COLO668 (cell line): ENCODE data around the gene FRMD6.
"Not testable (repeated sequence)": the region's sequence is repeated elsewhere in the genome, so short reads cannot be mapped to it uniquely, and the experiment has no call there.

ENCODE experiments used
- DNase-seq: peaks from one replicate; lab custom pipeline; 2025; ENCODE audit not compliant: unreplicated experiment; lab: John Stamatoyannopoulos, UW

The FRMD6 gene

GRCh38 chr14:51628238-51628637 is 23.5 kb upstream of the FRMD6 start:
- no peak for DNase-seq

- DNase-seq: no peak
Measured at GRCh38 chr14:51630987-51631386, 20.7 kb upstream of the FRMD6 start.

- not testable (repeated sequence) for DNase-seq
Measured at GRCh38 chr14:51633298-51633697, 18.4 kb upstream of the FRMD6 start.

GRCh38 chr14:51636109-51636508 is 15.6 kb upstream of the FRMD6 start:
- DNase-seq: no peak

- no peak for DNase-seq
Measured at GRCh38 chr14:51638071-51638944, 13.4 kb upstream of the FRMD6 start.

- no peak for DNase-seq
Measured at GRCh38 chr14:51639668-51640316, 11.9 kb upstream of the FRMD6 start.

DNA sequence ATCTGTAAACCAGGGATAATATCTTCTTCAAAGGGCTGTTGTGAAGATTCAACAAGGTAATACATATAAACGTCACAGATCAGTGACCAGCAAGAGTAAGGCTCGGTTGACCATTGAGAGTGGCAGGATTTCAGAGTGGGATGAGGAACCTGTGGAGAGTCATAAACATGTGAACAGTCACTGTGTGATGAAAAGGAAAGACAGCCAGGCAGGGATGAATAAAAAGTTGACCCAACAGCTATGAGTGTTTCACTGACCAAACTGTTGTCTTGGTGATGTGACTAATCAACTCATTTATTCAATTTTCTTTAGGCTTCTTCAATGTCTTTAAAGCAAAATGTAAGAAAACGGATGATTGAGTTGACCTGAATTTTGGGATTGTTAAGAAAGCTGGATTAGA is 8.6 kb upstream of the FRMD6 start:
- DNase-seq: no peak

DNA sequence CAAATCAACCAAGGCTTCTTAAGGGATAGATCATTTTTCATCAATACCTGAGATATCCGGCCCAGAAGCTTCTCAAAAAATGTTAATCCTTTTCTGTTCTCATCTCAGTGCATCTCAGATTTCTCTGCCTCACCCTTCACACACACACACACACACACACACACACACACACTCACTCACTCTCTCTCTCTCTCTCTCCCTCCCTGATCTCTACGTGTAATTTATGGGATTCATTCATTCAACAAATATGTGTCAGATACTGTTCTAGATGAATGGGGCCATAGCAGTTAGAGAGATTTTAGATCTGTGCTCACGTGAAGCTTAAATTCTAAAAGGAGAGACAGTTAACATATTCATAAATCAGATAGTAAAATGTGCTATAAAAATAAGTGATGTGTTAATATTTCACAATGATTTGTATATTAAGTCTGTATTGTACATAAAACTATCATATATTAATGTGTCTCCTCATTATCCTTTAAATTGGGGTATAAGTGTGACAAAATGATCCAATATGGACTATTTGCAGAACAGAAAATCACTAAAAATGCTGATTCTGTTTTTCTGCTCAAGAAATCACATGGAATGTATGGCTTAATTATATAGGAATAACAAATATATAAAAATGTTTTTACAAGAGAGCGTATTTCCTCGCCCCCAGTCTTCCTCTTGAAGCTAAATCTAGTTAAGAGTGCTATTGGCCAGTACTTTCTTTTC is 7.3 kb upstream of the FRMD6 start:
- DNase-seq: no peak

GRCh38 chr14:51648296-51648695 is 3.4 kb upstream of the FRMD6 start:
- no peak for DNase-seq

DNA sequence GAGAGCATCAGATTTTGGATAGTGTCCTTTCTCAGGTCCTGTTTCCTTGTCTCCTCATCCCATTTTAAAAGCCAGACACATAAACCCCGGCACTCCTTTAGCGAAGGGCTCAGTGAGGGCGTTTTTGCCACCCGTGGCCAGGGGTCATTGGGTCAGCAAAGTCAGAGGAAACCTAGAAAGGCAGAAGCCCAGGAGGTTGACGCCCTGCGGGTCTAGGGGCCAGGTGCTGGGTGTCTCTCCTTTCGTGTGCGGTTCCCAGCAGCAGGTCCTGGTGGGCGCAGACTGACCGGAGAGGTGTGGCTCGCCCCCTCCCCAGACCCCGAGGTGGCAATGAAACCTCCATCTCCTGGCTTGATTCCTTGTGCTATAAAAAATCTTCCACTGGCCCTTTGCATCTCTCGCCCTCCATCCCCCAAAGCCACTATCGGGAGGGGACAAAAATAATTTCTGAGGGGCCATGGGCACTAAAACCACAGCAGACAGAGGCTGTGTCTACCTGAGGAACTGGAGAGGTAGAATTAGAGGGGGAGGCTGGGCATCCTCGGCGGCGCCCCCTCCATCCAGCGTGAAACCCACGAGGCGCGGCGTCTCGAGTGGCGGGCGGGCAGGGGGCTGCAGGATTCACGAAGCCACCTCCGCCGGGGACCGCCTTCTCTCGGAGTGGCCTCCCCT is 858 bp upstream of the FRMD6 start:
- DNase-seq: no peak

DNA sequence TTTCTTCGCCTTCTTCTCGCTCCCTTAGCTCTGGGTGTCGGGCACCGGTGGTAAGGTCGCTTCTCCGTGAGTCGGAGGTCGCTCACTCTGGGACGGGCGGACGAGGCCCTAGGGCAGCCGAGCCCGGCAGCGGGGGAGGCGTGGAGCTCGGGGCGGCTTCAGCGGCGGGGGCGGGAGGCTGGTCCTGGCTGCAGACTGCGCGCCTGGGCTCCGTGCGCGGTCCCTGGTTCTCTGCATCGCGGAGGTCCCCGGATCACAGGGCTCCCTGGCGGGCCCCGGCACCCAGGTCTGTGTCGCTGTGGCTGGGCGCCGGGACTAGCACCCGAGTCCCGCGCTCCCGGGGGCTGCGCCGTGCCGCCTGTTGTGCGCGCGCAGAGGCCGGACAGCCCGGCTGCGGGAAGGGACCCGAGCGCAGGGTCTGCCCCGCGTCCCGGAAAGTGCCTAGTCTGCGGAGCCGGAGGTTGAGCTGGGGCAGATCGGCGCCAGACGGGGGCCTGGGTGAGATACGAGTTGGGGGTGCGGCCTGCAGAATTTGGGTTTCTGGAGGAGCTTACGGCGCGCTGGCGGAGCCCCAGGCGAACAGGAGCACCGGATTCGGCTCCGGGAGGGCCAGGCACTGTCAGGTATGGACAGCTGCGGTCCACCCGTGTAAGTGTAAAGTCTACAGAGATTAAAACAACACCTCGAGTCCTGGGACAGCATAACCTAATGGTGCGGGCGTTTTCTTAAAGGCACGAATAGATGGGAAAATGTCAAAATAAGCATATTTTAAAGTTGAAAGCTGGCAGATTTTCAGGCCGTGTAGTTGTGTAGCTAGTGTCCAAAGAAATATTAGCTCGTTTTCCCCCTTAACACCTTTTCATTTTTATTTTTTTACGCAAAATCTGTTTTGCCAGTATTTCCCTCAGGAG is 713 bp downstream of the FRMD6 start:
- DNase-seq: peak; percentile 74

DNA sequence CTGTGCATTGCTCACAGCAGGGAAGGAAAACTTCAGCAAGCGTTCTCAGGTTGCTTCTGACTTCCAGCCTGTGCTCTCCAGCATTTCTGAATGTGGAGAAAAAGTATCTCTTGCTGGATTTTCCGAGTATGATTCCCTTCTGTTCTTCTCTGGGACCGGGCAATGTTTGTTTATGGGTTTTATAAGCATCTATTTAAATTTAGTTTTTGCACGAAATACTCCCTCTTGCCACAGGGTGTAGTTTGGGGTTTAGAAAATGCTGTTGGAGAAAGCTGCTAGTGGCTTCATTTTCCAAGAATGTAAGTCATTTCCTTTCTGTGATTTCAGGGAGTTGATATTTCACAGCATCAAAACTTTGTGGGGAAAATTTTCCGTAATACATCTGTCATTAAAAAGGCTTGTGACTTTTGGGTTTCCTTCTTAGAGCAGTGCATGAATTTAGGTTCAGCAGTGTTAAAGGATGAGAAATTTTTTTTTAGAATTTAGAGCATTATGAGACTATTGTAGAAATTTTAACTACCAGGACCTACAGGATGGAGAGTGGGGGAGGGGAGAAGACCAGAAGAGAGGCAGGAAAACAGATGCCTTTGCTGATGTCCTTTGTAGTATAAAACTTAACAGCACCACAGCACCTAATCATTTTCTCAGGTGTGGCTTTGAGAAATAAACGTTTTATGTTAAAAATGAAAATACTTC is 1.5 kb downstream of the FRMD6 start:
- no peak for DNase-seq

GRCh38 chr14:51653775-51654532 is 2.2 kb downstream of the FRMD6 start:
- no peak for DNase-seq

DNA sequence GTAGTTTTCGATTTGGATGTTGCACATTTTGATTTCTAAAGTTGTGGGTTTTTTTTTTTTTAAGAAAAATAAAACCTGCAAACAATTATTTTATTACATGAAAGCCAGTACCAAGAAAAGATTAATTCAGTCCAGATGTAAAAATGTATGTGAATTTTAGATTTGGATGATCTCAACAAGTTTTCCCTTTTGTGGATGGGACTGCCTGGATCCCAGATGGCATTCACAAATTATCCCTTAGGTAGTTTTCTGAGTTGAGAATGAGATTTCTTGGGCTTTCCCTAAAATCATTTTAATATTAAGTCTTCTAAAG is 2.8 kb downstream of the FRMD6 start:
- DNase-seq: no peak

DNA sequence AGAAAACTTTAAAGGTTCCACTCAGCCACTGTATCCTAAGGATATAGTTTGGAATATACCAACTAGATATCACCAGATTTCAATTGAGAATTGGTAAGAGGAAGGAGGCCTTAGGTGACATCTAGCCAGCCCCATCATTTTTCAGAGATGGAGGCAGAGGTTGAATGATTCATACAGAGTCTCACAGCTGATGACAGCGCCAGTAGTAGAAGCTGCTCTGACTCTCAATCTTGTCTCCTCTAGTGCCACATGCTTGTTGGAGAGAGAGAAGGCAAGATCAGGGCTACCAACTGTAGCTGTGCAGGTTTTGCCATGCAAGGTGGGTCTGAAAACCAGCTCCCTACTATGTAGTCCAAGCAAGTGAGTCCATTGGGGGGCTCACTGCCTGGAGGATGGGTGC is 6.1 kb downstream of the FRMD6 start:
- no peak for DNase-seq

GRCh38 chr14:51658441-51659173 is 6.9 kb downstream of the FRMD6 start:
- no peak for DNase-seq

DNA sequence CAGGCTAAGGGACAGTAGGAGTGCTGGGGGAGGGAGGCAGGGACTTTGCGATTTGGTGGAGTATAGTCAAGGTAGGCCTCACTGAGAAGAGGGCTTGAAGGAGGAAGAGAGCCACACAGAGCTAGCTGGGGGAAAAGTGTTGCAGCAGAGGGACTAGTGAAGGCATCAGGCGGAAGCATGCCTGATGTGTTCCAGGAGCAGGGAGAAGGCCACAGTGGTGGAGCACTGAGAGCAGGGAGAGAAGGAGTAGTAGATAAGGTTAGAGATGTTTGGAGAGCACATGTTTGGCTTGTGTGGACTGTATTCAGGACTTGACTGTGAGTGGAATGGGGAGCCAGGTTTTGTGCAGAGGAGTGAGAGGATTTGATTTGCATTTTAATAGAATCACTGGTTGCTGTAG is 9.0 kb downstream of the FRMD6 start:
- DNase-seq: no peak

GRCh38 chr14:51661504-51661903 is 9.8 kb downstream of the FRMD6 start:
- no peak for DNase-seq
